ENCODE measurements around the gene STEAP1. TPM values are rescaled to one million over a fixed set of nuclear protein-coding genes. Genes with fewer than 3 reads are reported as not detected.
"Not testable (repeated sequence)": the region's sequence is repeated elsewhere in the genome, so short reads cannot be mapped to it uniquely, and the experiment has no call there.

The STEAP1 gene
- total RNA-seq, 1 experiment from 2014 or later, result 41.8 TPM

DNA sequence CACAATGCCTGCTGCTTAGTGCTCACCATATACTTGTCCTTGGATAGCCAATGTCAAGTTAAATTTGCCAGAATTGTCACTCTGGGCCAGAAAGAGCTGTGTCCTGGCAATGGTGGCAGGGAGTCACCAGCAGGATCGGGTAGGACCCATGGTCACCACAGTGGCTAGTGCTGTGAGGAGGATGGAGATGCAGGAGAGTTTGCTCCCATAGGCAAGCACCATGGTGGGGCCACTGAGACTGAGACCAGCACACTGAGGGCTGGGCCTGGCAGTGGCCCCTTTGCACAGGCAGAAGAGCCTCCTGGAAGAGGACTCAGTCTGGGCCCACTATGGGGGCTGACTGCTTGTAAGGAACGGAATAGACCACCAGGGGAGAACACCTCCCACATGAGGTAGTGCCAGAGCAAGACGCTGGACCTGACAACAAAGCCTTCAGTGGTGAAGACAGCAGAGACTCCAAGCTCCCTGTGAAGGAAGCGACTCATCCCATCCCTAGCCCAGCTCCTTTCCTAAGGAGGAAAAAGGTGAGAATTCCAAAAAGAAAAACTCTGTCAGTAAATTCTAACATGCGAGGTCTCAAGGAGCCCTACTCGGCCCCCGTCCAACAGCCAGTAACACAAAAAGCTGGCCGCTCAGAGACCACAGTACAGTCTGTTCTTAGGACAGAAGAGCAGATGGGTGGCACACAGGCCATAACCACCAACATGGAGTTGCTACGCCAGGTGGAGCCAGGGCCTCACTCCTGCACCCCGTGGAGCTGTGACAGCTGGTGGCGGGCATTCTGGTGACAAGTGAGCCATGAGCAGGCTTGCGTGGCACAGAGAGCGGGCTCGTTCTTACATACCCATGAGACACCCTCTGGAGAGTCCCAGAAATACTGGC is 6.9 kb upstream of the STEAP1 start:
- H3K9me3 Mint-ChIP-seq (ENCODE audit: low read depth, unreplicated experiment); DNase-seq; H3K27me3 Mint-ChIP-seq (ENCODE audit: unreplicated experiment); BruUV-seq (replicated peaks); H3K36me3 Mint-ChIP-seq (ENCODE audit: insufficient read depth, unreplicated experiment); intact Hi-C loops (cut with micrococcal nuclease; ENCODE audit: unreplicated experiment); H3K4me3 Mint-ChIP-seq (ENCODE audit: low read depth, unreplicated experiment); H3K4me1 Mint-ChIP-seq (ENCODE audit: low read depth, unreplicated experiment); H3K27ac Mint-ChIP-seq (ENCODE audit: unreplicated experiment); CTCF ChIA-PET: not testable (repeated sequence)

DNA sequence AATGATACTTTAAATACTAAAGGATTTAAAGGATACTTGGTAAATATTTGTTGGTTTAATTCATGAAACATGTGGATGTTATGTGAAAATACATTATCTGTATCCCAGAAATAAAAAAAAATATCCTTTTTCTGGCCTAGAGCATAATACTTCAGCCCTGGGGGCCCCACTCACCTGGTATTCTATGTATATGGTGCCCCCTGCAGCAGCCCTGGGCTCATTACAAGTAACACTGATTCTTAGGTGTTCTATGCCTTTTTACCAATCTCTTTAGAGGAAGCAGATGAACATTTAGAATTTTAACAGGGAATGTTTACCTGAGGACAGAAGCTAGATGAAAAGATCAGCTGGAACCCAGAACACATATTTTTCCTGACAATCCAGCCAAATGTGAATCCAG is 4.8 kb upstream of the STEAP1 start:
- intact Hi-C loops (cut with micrococcal nuclease; ENCODE audit: unreplicated experiment); H3K27ac Mint-ChIP-seq (ENCODE audit: unreplicated experiment); H3K27me3 Mint-ChIP-seq (ENCODE audit: unreplicated experiment); CTCF ChIA-PET; H3K4me1 Mint-ChIP-seq (ENCODE audit: low read depth, unreplicated experiment); H3K9me3 Mint-ChIP-seq (ENCODE audit: low read depth, unreplicated experiment); BruUV-seq (replicated peaks); H3K4me3 Mint-ChIP-seq (ENCODE audit: low read depth, unreplicated experiment); H3K36me3 Mint-ChIP-seq (ENCODE audit: insufficient read depth, unreplicated experiment): not testable (repeated sequence)
- peak; percentile 47 for DNase-seq

DNA sequence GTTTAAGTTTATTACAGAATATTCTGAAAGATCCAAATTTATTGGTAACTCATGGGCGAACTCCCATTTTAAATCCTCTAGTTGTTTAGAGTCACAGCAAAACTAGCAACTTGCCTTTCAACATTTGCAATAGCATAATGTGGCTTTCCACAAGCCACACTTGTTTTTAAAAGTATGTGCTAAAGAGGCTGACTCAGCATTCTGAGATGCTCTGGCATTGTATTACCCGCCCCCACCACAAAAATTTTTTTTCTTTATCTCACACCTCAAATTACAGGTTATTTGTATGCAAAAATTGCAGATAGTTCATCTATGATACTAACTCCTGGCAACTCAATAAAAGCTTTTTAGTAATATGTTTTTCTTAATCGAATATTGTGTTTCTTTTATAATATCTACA is 2.4 kb upstream of the STEAP1 start:
- H3K4me3 Mint-ChIP-seq (ENCODE audit: low read depth, unreplicated experiment); H3K27ac Mint-ChIP-seq (ENCODE audit: unreplicated experiment); DNase-seq; H3K9me3 Mint-ChIP-seq (ENCODE audit: low read depth, unreplicated experiment); H3K27me3 Mint-ChIP-seq (ENCODE audit: unreplicated experiment); H3K4me1 Mint-ChIP-seq (ENCODE audit: low read depth, unreplicated experiment); BruUV-seq (replicated peaks); CTCF ChIA-PET: not testable (repeated sequence)
- intact Hi-C loops (cut with micrococcal nuclease; ENCODE audit: unreplicated experiment), result loop anchor here (1.0 to 5.0 kb wide), 3 partner anchors 110 to 275 kb away; no protein-coding TSS in a partner anchor
- peaks cover 21% of the 10 kb centered on the region for H3K36me3 Mint-ChIP-seq (ENCODE audit: insufficient read depth, unreplicated experiment)

DNA sequence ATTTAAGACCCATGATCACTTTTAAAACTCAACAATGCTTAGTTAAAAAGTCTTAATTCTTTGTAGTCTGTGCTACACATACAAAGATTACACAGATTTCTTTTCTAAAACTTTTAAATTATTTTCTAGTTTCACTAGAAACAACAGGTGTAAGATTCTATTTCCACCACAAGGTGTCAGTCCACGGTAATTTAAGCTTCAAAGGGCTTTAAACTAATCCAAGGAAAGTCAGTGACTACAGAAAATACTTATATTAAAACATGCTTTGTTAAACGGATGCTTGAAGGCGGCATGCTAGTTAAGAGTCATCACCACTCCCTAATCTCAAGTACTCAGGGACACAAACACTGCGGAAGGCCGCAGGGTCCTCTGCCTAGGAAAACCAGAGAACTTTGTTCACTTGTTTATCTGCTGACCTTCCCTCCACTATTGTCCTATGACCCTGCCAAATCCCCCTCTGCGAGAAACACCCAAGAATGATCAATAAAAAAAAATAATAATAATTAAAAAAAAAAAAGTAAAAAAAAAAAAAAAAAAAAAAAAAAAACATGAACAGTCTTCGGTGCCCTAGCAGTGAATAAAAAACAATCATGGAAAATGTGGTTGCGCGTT is 1.5 kb upstream of the STEAP1 start:
- intact Hi-C loops (cut with micrococcal nuclease; ENCODE audit: unreplicated experiment), result loop anchor here (1.0 to 5.0 kb wide), 3 partner anchors 110 to 275 kb away; no protein-coding TSS in a partner anchor
- peaks cover 14% of the 10 kb centered on the region for H3K4me1 Mint-ChIP-seq (ENCODE audit: low read depth, unreplicated experiment)
- BruUV-seq (replicated peaks), result not testable (repeated sequence)

DNA sequence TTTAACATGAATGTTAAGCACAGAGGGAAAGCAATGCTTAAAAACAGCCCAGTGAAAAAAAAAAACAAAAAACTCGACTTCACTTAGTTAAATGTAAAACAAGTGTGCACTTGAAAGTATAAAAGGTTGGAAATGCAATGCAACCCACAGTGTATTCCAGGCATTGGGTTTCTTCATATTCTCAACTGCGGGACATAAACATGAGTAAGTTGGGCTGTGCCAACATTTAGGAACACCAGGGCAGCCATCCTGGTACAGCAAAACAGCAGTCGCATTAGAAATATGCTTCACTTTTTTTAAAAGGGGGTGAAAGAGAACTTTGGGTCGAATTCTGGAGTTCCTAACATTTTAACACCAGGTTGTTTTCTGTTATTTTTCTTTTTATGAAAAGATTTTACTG is 937 bp downstream of the STEAP1 start:
- DNase-seq, result no peak
- CTCF ChIA-PET, result no interaction called here
- intact Hi-C loops (cut with micrococcal nuclease; ENCODE audit: unreplicated experiment), result loop anchor here (2.0 to 5.0 kb wide), 2 partner anchors 58 to 77 kb away; no protein-coding TSS in a partner anchor
- no TSS peak for BruUV-seq (replicated peaks)
- Mint-ChIP-seq H3K9me3 (ENCODE audit: low read depth, unreplicated experiment) (no peaks in the 10 kb centered on the region), H3K36me3 (ENCODE audit: insufficient read depth, unreplicated experiment) (peaks cover 21% of the 10 kb centered on the region), H3K4me3 (ENCODE audit: low read depth, unreplicated experiment) (peak overlapping the region; percentile 93), H3K4me1 (ENCODE audit: low read depth, unreplicated experiment) (peaks cover 14% of the 10 kb centered on the region), H3K27me3 (ENCODE audit: unreplicated experiment) (no peaks in the 10 kb centered on the region), H3K27ac (ENCODE audit: unreplicated experiment) (peak overlapping the region; percentile 81)
- TF ChIP-seq, protein P1, sequence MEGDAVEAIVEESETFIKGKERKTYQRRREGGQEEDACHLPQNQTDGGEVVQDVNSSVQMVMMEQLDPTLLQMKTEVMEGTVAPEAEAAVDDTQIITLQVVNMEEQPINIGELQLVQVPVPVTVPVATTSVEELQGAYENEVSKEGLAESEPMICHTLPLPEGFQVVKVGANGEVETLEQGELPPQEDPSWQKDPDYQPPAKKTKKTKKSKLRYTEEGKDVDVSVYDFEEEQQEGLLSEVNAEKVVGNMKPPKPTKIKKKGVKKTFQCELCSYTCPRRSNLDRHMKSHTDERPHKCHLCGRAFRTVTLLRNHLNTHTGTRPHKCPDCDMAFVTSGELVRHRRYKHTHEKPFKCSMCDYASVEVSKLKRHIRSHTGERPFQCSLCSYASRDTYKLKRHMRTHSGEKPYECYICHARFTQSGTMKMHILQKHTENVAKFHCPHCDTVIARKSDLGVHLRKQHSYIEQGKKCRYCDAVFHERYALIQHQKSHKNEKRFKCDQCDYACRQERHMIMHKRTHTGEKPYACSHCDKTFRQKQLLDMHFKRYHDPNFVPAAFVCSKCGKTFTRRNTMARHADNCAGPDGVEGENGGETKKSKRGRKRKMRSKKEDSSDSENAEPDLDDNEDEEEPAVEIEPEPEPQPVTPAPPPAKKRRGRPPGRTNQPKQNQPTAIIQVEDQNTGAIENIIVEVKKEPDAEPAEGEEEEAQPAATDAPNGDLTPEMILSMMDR (IDR thresholded peaks at IDR 0.05; ENCODE audit: unreplicated experiment), result no peak

More for the DNA sequence above, 1.5 kb upstream of the STEAP1 start:
- peaks cover 21% of the 10 kb centered on the region for H3K36me3 Mint-ChIP-seq (ENCODE audit: insufficient read depth, unreplicated experiment)
- not testable (repeated sequence) for H3K9me3 Mint-ChIP-seq (ENCODE audit: low read depth, unreplicated experiment); H3K27me3 Mint-ChIP-seq (ENCODE audit: unreplicated experiment)
- peak; percentile 31 for DNase-seq
- TF ChIP-seq, protein P1 (IDR thresholded peaks at IDR 0.05; ENCODE audit: unreplicated experiment), result peak; percentile 30
- H3K4me3 Mint-ChIP-seq (ENCODE audit: low read depth, unreplicated experiment), result peak overlapping the region; percentile 93
- CTCF ChIA-PET, result interaction anchor here (1.8 to 2.6 kb wide), 2 partner anchors 59 to 275 kb away, joined by 6 to 17 read pairs; partner anchors contain the start of gene STEAP2
- H3K27ac Mint-ChIP-seq (ENCODE audit: unreplicated experiment), result peak overlapping the region; percentile 61

DNA sequence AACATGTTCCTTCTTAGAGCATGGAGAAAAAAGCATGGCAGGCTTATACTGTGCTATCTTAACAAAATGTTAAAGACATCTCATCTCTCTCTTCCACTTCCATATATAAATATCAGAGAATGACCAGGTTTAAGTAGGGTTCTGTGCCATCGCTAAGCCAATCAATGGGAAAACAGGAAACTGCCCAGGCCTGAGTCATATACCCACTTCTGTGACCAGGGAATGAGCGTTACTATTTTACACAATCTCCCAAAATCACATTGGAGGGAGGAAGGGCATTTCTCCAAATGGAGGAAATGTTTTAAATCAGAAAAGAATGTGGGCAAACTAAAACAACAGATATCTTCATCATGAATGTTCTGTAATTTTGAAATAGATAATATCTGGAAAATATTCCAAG is 3.1 kb downstream of the STEAP1 start:
- H3K27me3 Mint-ChIP-seq (ENCODE audit: unreplicated experiment); H3K9me3 Mint-ChIP-seq (ENCODE audit: low read depth, unreplicated experiment); BruUV-seq (replicated peaks); DNase-seq; CTCF ChIA-PET: not testable (repeated sequence)
- peaks cover 21% of the 10 kb centered on the region for H3K36me3 Mint-ChIP-seq (ENCODE audit: insufficient read depth, unreplicated experiment)
- peak overlapping the region; percentile 93 for H3K4me3 Mint-ChIP-seq (ENCODE audit: low read depth, unreplicated experiment)
- intact Hi-C loops (cut with micrococcal nuclease; ENCODE audit: unreplicated experiment), result loop anchor here (5.0 kb wide), 1 partner anchor 75 kb away; no protein-coding TSS in a partner anchor
- H3K4me1 Mint-ChIP-seq (ENCODE audit: low read depth, unreplicated experiment), result peaks cover 14% of the 10 kb centered on the region
- peak overlapping the region; percentile 75 for H3K27ac Mint-ChIP-seq (ENCODE audit: unreplicated experiment)

DNA sequence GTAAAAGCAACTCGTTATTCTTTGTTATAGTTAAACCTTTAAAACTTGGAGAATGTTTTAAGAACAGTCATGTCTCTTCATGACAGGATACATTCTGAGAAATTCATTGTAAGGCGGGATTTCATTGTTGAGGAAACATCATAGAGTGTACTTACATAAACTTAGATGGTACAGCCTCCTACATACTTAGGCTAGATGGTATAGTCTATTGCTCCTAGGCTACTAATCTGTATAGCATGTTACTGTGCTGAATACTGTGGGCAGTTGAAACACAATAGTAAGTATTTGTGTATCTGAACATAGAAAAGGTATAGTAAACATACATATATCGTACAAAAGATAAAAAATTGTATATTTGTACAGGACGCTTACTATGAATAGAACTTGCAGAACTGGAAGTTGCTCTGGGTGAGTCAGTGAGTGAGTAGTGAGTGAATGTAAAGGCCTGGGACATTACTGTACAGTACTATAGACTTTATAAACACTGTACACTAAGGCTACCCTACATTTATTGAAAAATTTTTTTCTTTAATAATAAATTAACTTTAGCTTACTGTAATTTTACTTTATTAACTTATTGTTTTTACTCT is 3.6 kb downstream of the STEAP1 start:
- H3K36me3 Mint-ChIP-seq (ENCODE audit: insufficient read depth, unreplicated experiment), result peaks cover 21% of the 10 kb centered on the region
- H3K27ac Mint-ChIP-seq (ENCODE audit: unreplicated experiment); DNase-seq; H3K27me3 Mint-ChIP-seq (ENCODE audit: unreplicated experiment); H3K9me3 Mint-ChIP-seq (ENCODE audit: low read depth, unreplicated experiment); BruUV-seq (replicated peaks): not testable (repeated sequence)
- intact Hi-C loops (cut with micrococcal nuclease; ENCODE audit: unreplicated experiment), result loop anchor here (5.0 kb wide), 1 partner anchor 74 kb away; no protein-coding TSS in a partner anchor
- CTCF ChIA-PET, result interaction anchor here (1.0 kb wide), 1 partner anchor 54 kb away, joined by 3 read pairs; the partner anchor contains the start of gene STEAP2
- peaks cover 14% of the 10 kb centered on the region for H3K4me1 Mint-ChIP-seq (ENCODE audit: low read depth, unreplicated experiment)
- H3K4me3 Mint-ChIP-seq (ENCODE audit: low read depth, unreplicated experiment), result peak overlapping the region; percentile 93
